Astrocyte (in vitro differentiated cells and primary cell): Measurements from ENCODE around the gene MLF2. TPM values are rescaled to one million over a fixed set of nuclear protein-coding genes. Genes with fewer than 3 reads are reported as not detected.

Experiments
- DNase-seq: peaks from one replicate; pipeline ENCODE4 v3.0.0-alpha.2; 2010; ENCODE audit warnings: low read depth
- FAIRE-seq: peaks from 2 replicates; lab custom pipeline; 2011; peaks lifted over from hg19 to GRCh38; lab: Jason Lieb, UNC
- H2AFZ ChIP-seq: 2 replicates; pipeline ENCODE4 v1.6.0; 2012; ENCODE audit warnings: low read depth, low read length, inconsistent platforms
- H3K27ac ChIP-seq: 2 replicates; pipeline ENCODE4 v1.5.1; 2011; ENCODE audit warnings: low read depth, low read length, inconsistent platforms
- H3K27me3 ChIP-seq: 2 replicates; pipeline ENCODE4 v1.6.0; 2011; ENCODE audit warnings: low read length, inconsistent platforms; ENCODE audit not compliant: insufficient read depth
- H3K36me3 ChIP-seq: 2 replicates; pipeline ENCODE4 v1.5.1; 2011; ENCODE audit warnings: low read length, inconsistent platforms; ENCODE audit not compliant: insufficient read depth
- H3K4me1 ChIP-seq: 2 replicates; pipeline ENCODE4 v1.5.1; 2011; ENCODE audit warnings: low read length, inconsistent platforms; ENCODE audit not compliant: insufficient read depth
- H3K4me2 ChIP-seq: 2 replicates; pipeline ENCODE4 v1.6.0; 2012; ENCODE audit warnings: low read length, inconsistent platforms
- H3K4me3 ChIP-seq: 2 replicates; pipeline ENCODE4 v1.5.1; 2011; ENCODE audit warnings: low read depth, mild to moderate bottlenecking, low read length, inconsistent platforms; ENCODE audit not compliant: insufficient read depth
- H3K79me2 ChIP-seq: 2 replicates; pipeline ENCODE4 v1.6.0; 2012; ENCODE audit warnings: mild to moderate bottlenecking, low read length, inconsistent platforms; ENCODE audit not compliant: insufficient read depth
- H3K9ac ChIP-seq: 2 replicates; pipeline ENCODE4 v1.6.0; 2012; ENCODE audit warnings: mild to moderate bottlenecking, low read length, inconsistent platforms
- H3K9me3 ChIP-seq: 2 replicates; pipeline ENCODE4 v1.5.1; 2012; ENCODE audit warnings: low read depth, mild to moderate bottlenecking, low read length, inconsistent platforms; ENCODE audit not compliant: insufficient read depth
- H4K20me1 ChIP-seq: 2 replicates; pipeline ENCODE4 v1.6.0; 2012; ENCODE audit warnings: low read length, inconsistent platforms; ENCODE audit not compliant: insufficient read depth
- H3K27ac Mint-ChIP-seq: one replicate; pipeline ENCODE4 v1.8.0; 2021; ENCODE audit warnings: mild to moderate bottlenecking, mixed read lengths; ENCODE audit not compliant: unreplicated experiment
- H3K27me3 Mint-ChIP-seq: one replicate; pipeline ENCODE4 v1.8.0; 2021; ENCODE audit warnings: low read depth, mixed read lengths; ENCODE audit not compliant: unreplicated experiment
- H3K36me3 Mint-ChIP-seq: one replicate; pipeline ENCODE4 v1.8.0; 2021; ENCODE audit warnings: low read depth, mixed read lengths; ENCODE audit not compliant: unreplicated experiment
- H3K4me1 Mint-ChIP-seq: one replicate; pipeline ENCODE4 v1.8.0; 2021; ENCODE audit warnings: low read depth, mixed read lengths; ENCODE audit not compliant: unreplicated experiment
- H3K4me3 Mint-ChIP-seq: one replicate; pipeline ENCODE4 v1.8.0; 2021; ENCODE audit warnings: mild to moderate bottlenecking, moderate library complexity, mixed read lengths; ENCODE audit not compliant: unreplicated experiment
- H3K9me3 Mint-ChIP-seq: one replicate; pipeline ENCODE4 v1.8.0; 2021; ENCODE audit warnings: mild to moderate bottlenecking, mixed read lengths; ENCODE audit not compliant: unreplicated experiment
- CTCF ChIP-seq: IDR thresholded peaks from 2 replicates; pipeline ENCODE4 v1.5.1; 2011; ENCODE audit warnings: low read depth, mild to moderate bottlenecking, inconsistent platforms, low read length, moderate library complexity; ENCODE audit not compliant: insufficient read depth
- EZH2 ChIP-seq: IDR thresholded peaks from 2 replicates; pipeline ENCODE4 v1.6.1; 2012; ENCODE audit warnings: mild to moderate bottlenecking, low read length, inconsistent platforms; ENCODE audit not compliant: insufficient read depth
- total RNA-seq: library from RNA; stranded (reverse); gene quantifications from 2 replicates; pipeline ENCODE4 v1.2.1, GENCODE V29; 2021

MLF2 gene
- total RNA-seq, 1 donor from 2014 or later, result 316 TPM

- Mint-ChIP-seq H3K27ac (no peak overlapping the region), H3K27me3 (peaks cover 38% of the 10 kb centered on the region), H3K4me1 (peaks cover 18% of the 10 kb centered on the region), H3K4me3 (no peak overlapping the region), H3K36me3 (peaks cover 31% of the 10 kb centered on the region), H3K9me3 (no peaks in the 10 kb centered on the region)
- FAIRE-seq (no peak), DNase-seq (no peak)
- no peak for TF ChIP-seq CTCF
- TF ChIP-seq EZH2, result no peak
- H3K79me2 ChIP-seq, result peaks cover 12% of the 10 kb centered on the region
- no peak overlapping the region for H3K4me3 ChIP-seq
- H3K4me2 ChIP-seq, result peak overlapping the region; percentile 30
- H3K27me3 ChIP-seq, result no peaks in the 10 kb centered on the region
- peaks cover 20% of the 10 kb centered on the region for H3K4me1 ChIP-seq
- H3K27ac ChIP-seq, result no peak overlapping the region
- H3K9ac ChIP-seq, result no peak overlapping the region
- H3K9me3 ChIP-seq, result no peaks in the 10 kb centered on the region
- peaks cover 34% of the 10 kb centered on the region for H4K20me1 ChIP-seq
- no peak overlapping the region for H2AFZ ChIP-seq
- H3K36me3 ChIP-seq, result peaks cover 20% of the 10 kb centered on the region
These were observed 20.8 kb upstream of the MLF2 start for GRCh38 chr12:6773590-6774351.

GRCh38 chr12:6772726-6773589 lies 20.0 kb upstream of the MLF2 start:
- peaks cover 42% of the 10 kb centered on the region for H4K20me1 ChIP-seq
- H3K4me3 ChIP-seq, result no peak overlapping the region
- H3K4me1 ChIP-seq, result peaks cover 23% of the 10 kb centered on the region
- Mint-ChIP-seq H3K36me3 (peaks cover 33% of the 10 kb centered on the region), H3K27ac (no peak overlapping the region), H3K27me3 (peaks cover 33% of the 10 kb centered on the region), H3K4me3 (no peak overlapping the region), H3K9me3 (no peaks in the 10 kb centered on the region), H3K4me1 (peaks cover 15% of the 10 kb centered on the region)
- no peak for TF ChIP-seq EZH2
- no peak for TF ChIP-seq CTCF
- peak overlapping the region; percentile 30 for H3K4me2 ChIP-seq
- FAIRE-seq (no peak), DNase-seq (no peak)
- no peaks in the 10 kb centered on the region for H3K27me3 ChIP-seq
- peaks cover 20% of the 10 kb centered on the region for H3K79me2 ChIP-seq
- no peak overlapping the region for H2AFZ ChIP-seq
- H3K9ac ChIP-seq, result no peak overlapping the region
- no peaks in the 10 kb centered on the region for H3K9me3 ChIP-seq
- no peak overlapping the region for H3K27ac ChIP-seq
- peaks cover 20% of the 10 kb centered on the region for H3K36me3 ChIP-seq
